Tibial nerve (tissue), 4 donors: ENCODE results near the gene GALNTL6. TPM values are rescaled to one million over a fixed set of nuclear protein-coding genes. Genes with fewer than 3 reads are reported as not detected.

ENCODE experiments used
- DNase-seq, 2 donors: peaks; one replicate each; pipeline ENCODE4 v3.0.0-alpha.2; 2019; ENCODE audit warnings: low spot score in 2 of 2
- H3K27ac ChIP-seq, 4 donors: fragments of 200-600 bp; sonication (generic) in 3 of 4; one replicate each; pipeline ENCODE4 v1.5.1; 2017 to 2019; ENCODE audit warnings: mild to moderate bottlenecking in 1 of 4
- H3K27me3 ChIP-seq, 2 donors: fragments of 200-600 bp; sonication (generic) in 1 of 2; one replicate each; pipeline versions ENCODE4 v1.5.1 to v1.6.0; 2017 to 2019
- H3K36me3 ChIP-seq, 3 donors: fragments of 200-600 bp; sonication (generic); one replicate each; pipeline ENCODE4 v1.5.1; 2018 to 2019
- H3K4me1 ChIP-seq, 4 donors: fragments of 200-600 bp; sonication (generic) in 3 of 4; one replicate each; pipeline ENCODE4 v1.5.1; 2017 to 2019
- H3K4me3 ChIP-seq, 4 donors: fragments of 200-600 bp; sonication (generic) in 3 of 4; one replicate each; pipeline ENCODE4 v1.5.1; 2017 to 2019; ENCODE audit warnings: mild to moderate bottlenecking in 1 of 4, moderate library complexity in 1 of 4
- H3K9me3 ChIP-seq, 4 donors: fragments of 200-600 bp; sonication (generic) in 3 of 4; one replicate each; pipeline ENCODE4 v1.5.1; 2017 to 2019
- CTCF ChIP-seq, 5 experiments: fragments of 200-600 bp in 3 of 5; fragments of 450-650 bp in 2 of 5; sonication (generic) in 3 of 5; IDR thresholded peaks; one replicate each; pipeline ENCODE4 v1.5.1; 2016 to 2019; ENCODE audit warnings: antibody characterized with exemption in 5 of 5, mild to moderate bottlenecking in 3 of 5, moderate library complexity in 2 of 5
- EP300 ChIP-seq, 2 donors: sonication (generic); formaldehyde crosslinking; IDR thresholded peaks; one replicate each; pipeline ENCODE4 v1.6.1; 2017; ENCODE audit warnings: antibody characterized with exemption in 2 of 2, mild to moderate bottlenecking in 1 of 2
- POLR2A ChIP-seq, 2 donors: fragments of 450-650 bp; IDR thresholded peaks; one replicate each; pipeline ENCODE4 v1.6.1; 2017; ENCODE audit warnings: antibody characterized with exemption in 2 of 2, mild to moderate bottlenecking in 2 of 2, moderate library complexity in 2 of 2
- WGBS, 2 donors: methylation state at CpG; one replicate each; pipeline ENCODE4 v1.1.5; 2018; 5-methylcytosine and 5-hydroxymethylcytosine counted together
- total RNA-seq, 4 donors: library from RNA; depleted of rRNA; stranded (reverse); fragments of >200 nt; gene quantifications; one replicate each; pipeline ENCODE4 v1.1.0, GENCODE V29; 2016

Gene GALNTL6
- total RNA-seq, 4 donors from 2014 or later, result not detected

- DNase-seq, result no peak
- Histone ChIP-seq H3K36me3 (no peaks in the 10 kb centered on the region), H3K27ac (no peak overlapping the region), H3K9me3 (no peaks in the 10 kb centered on the region), H3K4me3 (no peak overlapping the region), H3K4me1 (no peaks in the 10 kb centered on the region), H3K27me3 (no peaks in the 10 kb centered on the region)
- WGBS, 2 donors, result 25 to 28% methylated on average over 1 of the region's 1 CpG
- TF ChIP-seq POLR2A (IDR thresholded peaks at IDR 0.05) (no peak), CTCF (IDR thresholded peaks at IDR 0.05) (no peak), EP300 (IDR thresholded peaks at IDR 0.05) (no peak)
Observed at GRCh38 chr4:172851534-172851933, 1038.3 kb downstream of the GALNTL6 start.

DNA sequence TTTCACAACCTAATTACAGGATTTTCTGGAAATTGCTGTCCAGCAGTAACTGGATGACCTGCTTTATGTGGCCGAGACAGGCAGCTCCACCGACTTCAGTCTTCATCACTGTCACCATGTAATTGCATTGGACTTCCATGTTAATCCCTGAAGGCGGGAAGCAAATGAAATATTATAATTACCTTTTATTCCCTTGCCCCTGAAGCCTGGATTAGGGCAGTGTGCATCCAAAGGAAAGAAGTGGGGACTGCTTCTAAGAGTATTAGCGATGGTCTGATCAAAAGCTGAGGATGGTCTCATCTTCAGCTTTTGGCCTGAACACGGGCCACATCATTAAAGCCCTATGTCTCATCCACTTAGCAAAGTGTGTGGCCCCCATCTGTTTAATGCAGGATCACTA, 1043.8 kb downstream of the GALNTL6 start:
- no peak overlapping the region for H3K4me3 ChIP-seq
- H3K9me3 ChIP-seq, result no peaks in the 10 kb centered on the region
- WGBS, 2 donors, result 85 to 87% methylated on average over 5 of the region's 5 CpGs
- H3K27ac ChIP-seq, result no peak overlapping the region
- TF ChIP-seq CTCF (IDR thresholded peaks at IDR 0.05), result no peak
- no peak for TF ChIP-seq POLR2A (IDR thresholded peaks at IDR 0.05)
- TF ChIP-seq EP300 (IDR thresholded peaks at IDR 0.05), result no peak
- DNase-seq, result no peak
- H3K4me1 ChIP-seq, result no peaks in the 10 kb centered on the region
- H3K27me3 ChIP-seq, result no peaks in the 10 kb centered on the region
- no peaks in the 10 kb centered on the region for H3K36me3 ChIP-seq

GRCh38 chr4:172858731-172859230, 1045.6 kb downstream of the GALNTL6 start:
- Histone ChIP-seq H3K27me3 (no peaks in the 10 kb centered on the region), H3K4me1 (no peaks in the 10 kb centered on the region), H3K9me3 (peaks cover 0 to 5% (median 0%) of the 10 kb centered on the region in 4 donors), H3K27ac (no peak overlapping the region), H3K4me3 (no peak overlapping the region), H3K36me3 (no peaks in the 10 kb centered on the region)
- TF ChIP-seq EP300 (IDR thresholded peaks at IDR 0.05) (no peak), POLR2A (IDR thresholded peaks at IDR 0.05) (no peak), CTCF (IDR thresholded peaks at IDR 0.05) (no peak)
- 74 to 81% methylated on average over 3 of the region's 3 CpGs for WGBS, 2 donors
- DNase-seq, result no peak

DNA sequence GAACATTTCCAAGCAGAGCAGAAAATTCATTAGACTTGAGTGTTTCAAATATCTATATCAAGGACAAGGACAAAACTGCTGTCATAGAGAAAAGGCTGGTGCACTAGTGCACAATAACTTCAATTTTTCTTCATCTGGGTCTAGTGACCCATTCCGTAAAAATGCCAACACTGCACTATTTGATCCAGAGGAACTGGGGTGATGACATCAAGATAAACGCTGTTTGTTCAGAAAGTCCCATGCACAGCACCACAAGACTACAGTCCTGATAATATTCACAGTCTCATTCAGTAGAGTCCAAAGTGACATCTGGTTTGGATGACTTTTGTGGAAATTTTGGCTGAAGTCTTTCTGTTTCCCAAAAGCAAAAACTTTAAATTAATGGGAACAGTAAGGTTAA, 1051.9 kb downstream of the GALNTL6 start:
- H3K4me3 ChIP-seq, result no peak overlapping the region
- WGBS, 2 donors, result 47 to 48% methylated on average over 2 of the region's 2 CpGs

More for the DNA sequence above, 1051.9 kb downstream of the GALNTL6 start:
- H3K27me3 ChIP-seq, result no peaks in the 10 kb centered on the region
- TF ChIP-seq POLR2A (IDR thresholded peaks at IDR 0.05) (no peak), EP300 (IDR thresholded peaks at IDR 0.05) (no peak), CTCF (IDR thresholded peaks at IDR 0.05) (no peak)
- no peaks in the 10 kb centered on the region for H3K4me1 ChIP-seq
- DNase-seq, result no peak
- no peaks in the 10 kb centered on the region for H3K36me3 ChIP-seq
- peaks cover 0 to 5% (median 0%) of the 10 kb centered on the region in 4 donors for H3K9me3 ChIP-seq
- H3K27ac ChIP-seq, result no peak overlapping the region
